B cell (primary cell): ENCODE measurements around the gene PTPRN2. TPM values are rescaled to one million over a fixed set of nuclear protein-coding genes. Genes with fewer than 3 reads are reported as not detected.

Source experiments
- ATAC-seq: fragments of 200-7000 bp; cut with Tn5 transposase; one replicate; pipeline ENCODE4 v1.10.0; 2021; ENCODE audit warnings: low read depth, mild to moderate bottlenecking, moderate number of reproducible peaks, moderate library complexity
- CTCF ChIA-PET: fragments of 350-600 bp; sonication (Branson Sonifier 250); formaldehyde crosslinking; loops from one replicate; lab custom pipeline; 2021; ENCODE audit warnings: antibody characterized with exemption, inconsistent platforms; lab: Charles Lee
- POLR2A ChIA-PET: fragments of 350-600 bp; sonication (Branson Sonifier 250); formaldehyde crosslinking; loops from one replicate; lab custom pipeline; 2021; ENCODE audit warnings: antibody characterized with exemption; lab: Charles Lee
- DNase-seq: peaks from one replicate; pipeline ENCODE4 v3.0.0; 2013
- H2AFZ ChIP-seq: 2 replicates; pipeline ENCODE4 v1.6.1; 2012; ENCODE audit warnings: mild to moderate bottlenecking, low read depth, low read length; ENCODE audit not compliant: insufficient read depth, poor library complexity, severe bottlenecking
- H3K27ac ChIP-seq, 2 donors: 1 replicate in 1 of 2; 2 replicates in 1 of 2; pipeline ENCODE4 v1.5.1; 2012 to 2013; ENCODE audit warnings: low read length in 2 of 2, mild to moderate bottlenecking in 2 of 2, moderate library complexity in 1 of 2
- H3K27me3 ChIP-seq, 4 experiments: fragments of 200-600 bp in 1 of 4; sonication (generic) in 1 of 4; replicated peaks in 1 of 4; 1 replicate in 2 of 4; 2 replicates in 2 of 4; pipeline versions ENCODE4 v1.6.1 to v1.7.0; 2013 to 2016; ENCODE audit warnings: low read length in 3 of 4, mild to moderate bottlenecking in 2 of 4, mixed read lengths in 1 of 4, moderate library complexity in 1 of 4; ENCODE audit not compliant: insufficient read depth in 4 of 4, control insufficient read depth in 3 of 4; ENCODE audit errors: control extremely low read depth in 1 of 4
- H3K36me3 ChIP-seq, 2 experiments: replicated peaks in 1 of 2; 1 replicate in 1 of 2; 2 replicates in 1 of 2; pipeline versions ENCODE4 v1.6.1 to v1.7.1; 2013; ENCODE audit warnings: low read length in 1 of 2; ENCODE audit not compliant: insufficient read depth in 2 of 2, control insufficient read depth in 1 of 2; ENCODE audit errors: control extremely low read depth in 1 of 2, extremely low read depth in 1 of 2
- H3K4me1 ChIP-seq, 2 donors: fragments of 200-600 bp in 1 of 2; sonication (generic) in 1 of 2; 1 replicate in 1 of 2; 2 replicates in 1 of 2; pipeline versions ENCODE4 v1.5.1 to v1.6.1; 2013 to 2017; ENCODE audit warnings: low read length in 2 of 2; ENCODE audit not compliant: control insufficient read depth in 2 of 2, insufficient read depth in 2 of 2
- H3K4me2 ChIP-seq: replicated peaks from 2 replicates; pipeline ENCODE3; 2012; ENCODE audit warnings: mild to moderate bottlenecking, low read depth, low read length; ENCODE audit not compliant: poor library complexity, severe bottlenecking
- H3K4me3 ChIP-seq, 5 experiments: fragments of 200-600 bp in 1 of 5; sonication (generic) in 1 of 5; 1 replicate in 3 of 5; 2 replicates in 2 of 5; pipeline versions ENCODE4 v1.5.1 to v1.7.0; 2011 to 2016; ENCODE audit warnings: low read length in 4 of 5, mild to moderate bottlenecking in 4 of 5, low read depth in 2 of 5, control low read depth in 1 of 5, moderate library complexity in 1 of 5; ENCODE audit not compliant: insufficient read depth in 1 of 5; ENCODE audit errors: control extremely low read depth in 1 of 5, extremely low read depth in 1 of 5
- H3K79me2 ChIP-seq: fragments of 200-600 bp; sonication (generic); one replicate; pipeline ENCODE4 v1.6.0; 2016; ENCODE audit warnings: low read length; ENCODE audit not compliant: control insufficient read depth, insufficient read depth
- H3K9ac ChIP-seq: fragments of 200-600 bp; sonication (generic); 2 replicates; pipeline ENCODE4 v1.6.1; 2017; ENCODE audit warnings: mild to moderate bottlenecking, low read length, moderate library complexity
- H3K9me3 ChIP-seq, 3 donors: one replicate each; pipeline versions ENCODE4 v1.6.1 to v1.7.1; 2013; ENCODE audit warnings: low read length in 2 of 3; ENCODE audit not compliant: control insufficient read depth in 2 of 3, insufficient read depth in 1 of 3; ENCODE audit errors: control extremely low read depth in 1 of 3
- H4K20me1 ChIP-seq: 2 replicates; pipeline ENCODE4 v1.6.0; 2012; ENCODE audit warnings: mild to moderate bottlenecking, low read length; ENCODE audit not compliant: insufficient read depth, control insufficient read depth, poor library complexity, severe bottlenecking
- H3K27ac Mint-ChIP-seq: one replicate; pipeline ENCODE4 v1.8.0; 2021; ENCODE audit warnings: mixed read lengths
- H3K27me3 Mint-ChIP-seq: one replicate; pipeline ENCODE4 v1.8.0; 2021; ENCODE audit warnings: mixed read lengths
- H3K4me1 Mint-ChIP-seq: one replicate; pipeline ENCODE4 v1.8.0; 2021; ENCODE audit warnings: mixed read lengths
- H3K4me3 Mint-ChIP-seq: one replicate; pipeline ENCODE4 v1.8.0; 2021; ENCODE audit warnings: mixed read lengths
- H3K9me3 Mint-ChIP-seq: one replicate; pipeline ENCODE4 v1.8.0; 2022; ENCODE audit warnings: mixed read lengths; ENCODE audit not compliant: insufficient read depth
- CTCF ChIP-seq: fragments of 200-600 bp; IDR thresholded peaks from one replicate; pipeline ENCODE4 v1.8.0; 2022; ENCODE audit warnings: antibody characterized with exemption, mild to moderate bottlenecking
- EZH2 ChIP-seq: IDR thresholded peaks from 2 replicates; pipeline ENCODE4 v1.6.1; 2012; ENCODE audit warnings: borderline replicate concordance, low read depth, mild to moderate bottlenecking, moderate library complexity, low read length; ENCODE audit not compliant: insufficient read depth, poor library complexity, severe bottlenecking
- WGBS: methylation state at CpG from one replicate; pipeline ENCODE4 v1.1.5; 2013; ENCODE audit warnings: missing lambda C conversion rate; ENCODE audit not compliant: insufficient coverage; 5-methylcytosine and 5-hydroxymethylcytosine counted together
- intact Hi-C: fragments of 100-400 bp; cut with micrococcal nuclease; formaldehyde crosslinking; loops from one replicate; pipeline ENCODE4 v1.10.0; 2022
- polyA plus RNA-seq: library from polyadenylated mRNA; depleted of rRNA; stranded (reverse); fragments of >200 nt; gene quantifications from 2 replicates; pipeline ENCODE4 v1.2.3, GENCODE V29; 2012
- total RNA-seq, 2 donors: library from RNA; stranded (reverse); fragments of 120-200 nt in 1 of 2; gene quantifications; 1 replicate in 1 of 2; 2 replicates in 1 of 2; pipeline versions ENCODE4 v1.2.3 to v1.2.4, GENCODE V29; 2013 to 2022

PTPRN2 gene
- total and polyA plus RNA-seq, 2 donors (not counting 1 experiment from before 2014, with no cell fraction given): 2.0 to 5.0 TPM

GRCh38 chr7:157944051-157944450, 643.6 kb downstream of the PTPRN2 start:
- H3K27me3 ChIP-seq: no peaks in the 10 kb centered on the region
- H3K4me3 ChIP-seq: no peak overlapping the region
- ChIA-PET POLR2A (no interaction called here), CTCF (no interaction called here)
- WGBS: 96% methylated on average over 8 of the region's 14 CpGs
- intact Hi-C loops: no loop called here
- H4K20me1 ChIP-seq: no peaks in the 10 kb centered on the region
- H3K36me3 ChIP-seq: no peaks in the 10 kb centered on the region
- DNase-seq (no peak), ATAC-seq (no peak)
- Mint-ChIP-seq H3K4me1 (no peaks in the 10 kb centered on the region), H3K27me3 (no peaks in the 10 kb centered on the region), H3K27ac (no peak overlapping the region), H3K9me3 (peaks cover 3% of the 10 kb centered on the region), H3K4me3 (no peak overlapping the region)
- H3K9ac ChIP-seq: no peak overlapping the region
- H2AFZ ChIP-seq: no peak overlapping the region
- H3K79me2 ChIP-seq: no peaks in the 10 kb centered on the region
- H3K4me1 ChIP-seq: no peaks in the 10 kb centered on the region
- H3K9me3 ChIP-seq: peaks cover 0 to 57% (median 0%) of the 10 kb centered on the region in 3 donors
- no peak overlapping the region for H3K4me2 ChIP-seq
- no peak for TF ChIP-seq EZH2
- TF ChIP-seq CTCF: no peak
- H3K27ac ChIP-seq: no peak overlapping the region

- Histone ChIP-seq H3K36me3 (no peaks in the 10 kb centered on the region), H3K79me2 (no peaks in the 10 kb centered on the region), H3K4me1 (no peaks in the 10 kb centered on the region), H4K20me1 (no peaks in the 10 kb centered on the region), H2AFZ (no peak overlapping the region), H3K27me3 (no peaks in the 10 kb centered on the region), H3K9ac (no peak overlapping the region), H3K4me3 (no peak overlapping the region), H3K4me2 (no peak overlapping the region), H3K27ac (no peak overlapping the region), H3K9me3 (peaks cover 0 to 57% (median 0%) of the 10 kb centered on the region in 3 donors)
- Mint-ChIP-seq H3K27me3 (no peaks in the 10 kb centered on the region), H3K27ac (no peak overlapping the region), H3K4me3 (no peak overlapping the region), H3K4me1 (no peaks in the 10 kb centered on the region), H3K9me3 (peaks cover 3% of the 10 kb centered on the region)
- TF ChIP-seq CTCF (no peak), EZH2 (no peak)
- no peak for ATAC-seq
- intact Hi-C loops: no loop called here
- ChIA-PET POLR2A (no interaction called here), CTCF (no interaction called here)
- WGBS: 98% methylated on average over 5 of the region's 6 CpGs
- DNase-seq: no peak
These were observed 644.1 kb downstream of the PTPRN2 start for GRCh38 chr7:157943561-157943960.
